IPS-18c (cell line): ENCODE data around the gene OLFML2B.

Experiments
- H3K4me3 ChIP-seq: 2 replicates; pipeline ENCODE4 v1.7.0; 2013; ENCODE audit warnings: low read depth, mild to moderate bottlenecking, low read length, moderate library complexity; ENCODE audit not compliant: insufficient read depth
- H3K9me3 ChIP-seq: one replicate; pipeline ENCODE4 v1.6.1; 2013; ENCODE audit warnings: mild to moderate bottlenecking, low read length, moderate library complexity; ENCODE audit not compliant: control insufficient read depth, insufficient read depth

The OLFML2B gene

DNA sequence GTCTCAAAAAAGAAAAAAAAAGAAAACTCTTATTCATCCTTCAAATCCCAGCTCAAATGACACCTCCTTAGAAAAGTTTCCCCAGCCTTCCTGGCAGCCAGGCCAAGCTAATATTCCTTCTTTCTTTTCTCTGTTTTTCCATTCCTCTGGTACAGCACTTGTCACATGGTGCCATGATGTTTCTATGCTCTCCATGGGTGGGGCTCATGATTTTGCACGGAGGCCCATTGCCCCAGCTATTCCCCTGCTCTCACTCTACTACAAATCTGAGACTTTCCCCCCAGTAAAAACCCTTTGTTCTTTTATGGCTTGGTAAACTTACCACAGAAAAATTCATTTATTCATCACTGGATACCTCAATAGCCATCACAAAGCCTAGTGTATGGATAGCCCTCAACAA is 26.5 kb downstream of the OLFML2B start:
- Histone ChIP-seq H3K9me3 (peaks cover 3% of the 10 kb centered on the region), H3K4me3 (no peak overlapping the region)

DNA sequence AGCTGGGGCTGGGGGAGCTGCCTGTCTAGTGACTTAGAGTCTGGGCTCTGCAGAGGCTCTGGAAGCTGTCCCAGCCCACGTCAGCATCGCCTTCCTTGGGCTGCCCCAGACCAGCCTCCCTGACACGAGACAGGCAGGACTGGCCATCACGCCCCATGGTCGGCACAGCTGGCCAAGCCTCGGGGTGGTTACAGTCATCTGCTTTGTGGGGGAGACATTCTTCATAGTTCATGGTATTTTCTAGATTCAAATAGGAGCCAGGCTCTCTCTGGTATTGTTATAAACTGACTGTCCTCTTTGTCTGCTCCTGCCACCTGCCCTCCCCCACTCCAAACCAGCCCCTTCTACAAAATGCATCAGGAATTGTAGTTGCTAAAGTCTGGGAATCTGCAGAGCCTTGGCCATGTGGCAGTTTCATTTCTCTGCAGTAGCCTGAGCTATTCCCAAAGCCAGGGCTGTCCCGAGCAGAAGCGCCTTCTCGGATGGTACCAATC is 29.4 kb downstream of the OLFML2B start:
- peaks cover 3% of the 10 kb centered on the region for H3K9me3 ChIP-seq
- no peak overlapping the region for H3K4me3 ChIP-seq

DNA sequence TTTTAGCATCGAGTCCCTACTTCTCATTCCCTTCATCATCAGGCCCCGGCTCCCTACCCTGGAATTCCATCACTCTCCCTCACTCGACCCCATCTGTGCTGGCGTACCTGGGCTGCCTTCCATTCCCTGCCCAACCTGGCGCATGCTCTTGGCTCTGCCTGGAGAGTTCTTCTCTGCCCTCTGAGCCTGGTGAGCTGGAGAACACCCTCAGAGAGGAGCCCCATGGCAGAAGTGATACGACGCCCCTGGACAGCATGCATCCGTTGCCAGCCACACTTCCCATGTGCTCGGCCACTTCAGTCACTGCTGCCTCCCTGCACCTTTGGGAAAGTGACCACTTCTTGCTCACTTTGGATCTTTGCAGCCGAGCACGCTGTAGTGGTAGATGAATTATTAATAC is 30.1 kb downstream of the OLFML2B start:
- Histone ChIP-seq H3K4me3 (no peak overlapping the region), H3K9me3 (peaks cover 3% of the 10 kb centered on the region)

DNA sequence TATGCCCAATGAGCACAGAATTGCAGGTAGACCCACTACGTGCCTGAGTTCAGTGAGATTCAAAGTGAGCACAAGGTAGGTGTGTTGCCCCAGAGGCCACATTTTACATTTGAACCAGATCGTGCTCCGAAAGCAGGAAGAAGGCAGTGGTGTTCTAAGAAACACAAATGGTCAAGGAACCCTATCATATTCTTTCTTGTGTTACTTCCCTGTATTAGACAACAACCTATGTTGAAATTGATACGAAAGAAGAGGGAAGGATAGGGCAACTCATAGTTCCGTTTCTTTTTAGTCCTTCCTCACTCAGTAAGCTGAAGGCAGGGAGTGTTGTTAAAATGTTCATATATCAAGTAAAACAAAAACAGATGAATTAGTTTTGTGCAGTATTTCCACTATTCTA is 33.9 kb downstream of the OLFML2B start:
- H3K4me3 ChIP-seq = no peak overlapping the region
- H3K9me3 ChIP-seq = peaks cover 5% of the 10 kb centered on the region

DNA sequence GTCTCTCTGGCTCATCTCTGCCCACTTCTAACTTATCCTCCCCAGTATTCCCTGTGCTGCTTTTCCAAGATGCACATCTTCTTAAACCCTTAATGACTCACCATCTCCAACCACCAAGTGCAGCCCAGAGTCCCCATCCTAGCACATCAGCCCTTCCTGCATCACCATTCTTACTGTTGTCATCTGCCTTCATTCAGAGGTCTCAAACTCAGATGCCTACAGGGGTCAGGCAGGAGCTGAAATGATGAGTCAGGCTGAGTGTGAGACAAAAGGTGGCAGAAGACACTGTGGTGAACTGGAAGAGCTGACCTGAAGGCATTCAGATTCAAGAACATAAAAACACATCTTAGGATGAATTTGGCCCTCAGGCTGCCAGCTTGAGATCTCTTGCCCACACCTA is 34.6 kb downstream of the OLFML2B start:
- peaks cover 5% of the 10 kb centered on the region for H3K9me3 ChIP-seq

DNA sequence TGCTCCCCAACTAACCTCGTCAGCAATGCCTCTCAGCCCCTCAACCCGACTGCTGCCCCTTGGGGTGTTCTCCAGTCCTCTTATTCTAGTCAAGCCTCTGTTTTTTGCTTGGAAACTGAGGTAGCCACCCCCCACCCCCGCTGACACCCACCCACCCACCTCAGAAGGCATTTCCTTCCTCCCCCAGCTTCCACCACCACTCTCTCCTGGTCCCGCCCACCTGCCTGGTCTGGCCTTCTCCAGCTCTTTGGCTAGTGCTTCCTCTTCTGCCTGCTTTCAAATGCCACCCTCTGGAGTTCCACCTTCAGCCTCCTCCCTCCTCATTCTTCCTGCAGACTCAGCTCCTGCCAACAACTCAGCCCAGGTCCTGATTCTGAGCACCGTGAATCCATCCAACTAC is 35.3 kb downstream of the OLFML2B start:
- Histone ChIP-seq H3K9me3 (peaks cover 5% of the 10 kb centered on the region), H3K4me3 (no peak overlapping the region)

More for the DNA sequence above, 34.6 kb downstream of the OLFML2B start:
- H3K4me3 ChIP-seq = no peak overlapping the region

DNA sequence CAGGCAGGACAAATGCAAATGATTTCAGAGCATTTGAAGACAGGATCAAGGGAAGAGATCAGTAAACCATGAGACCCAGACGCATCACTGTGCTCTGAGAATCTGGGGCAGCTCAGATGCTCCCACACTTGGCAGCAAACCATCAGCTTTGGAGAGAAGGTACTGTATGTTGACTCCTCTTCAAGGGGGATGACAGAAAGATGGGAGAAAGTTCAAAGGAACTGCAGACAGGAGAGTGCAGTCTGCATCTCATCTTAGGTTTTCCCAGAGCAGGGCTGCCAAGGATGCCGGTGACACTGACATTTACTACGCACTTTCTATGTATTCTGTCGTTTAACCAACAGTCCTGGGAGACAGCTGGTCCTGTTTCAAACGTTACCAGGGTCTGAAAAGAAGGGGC is 35.8 kb downstream of the OLFML2B start:
- Histone ChIP-seq H3K4me3 (no peak overlapping the region), H3K9me3 (peaks cover 2% of the 10 kb centered on the region)

DNA sequence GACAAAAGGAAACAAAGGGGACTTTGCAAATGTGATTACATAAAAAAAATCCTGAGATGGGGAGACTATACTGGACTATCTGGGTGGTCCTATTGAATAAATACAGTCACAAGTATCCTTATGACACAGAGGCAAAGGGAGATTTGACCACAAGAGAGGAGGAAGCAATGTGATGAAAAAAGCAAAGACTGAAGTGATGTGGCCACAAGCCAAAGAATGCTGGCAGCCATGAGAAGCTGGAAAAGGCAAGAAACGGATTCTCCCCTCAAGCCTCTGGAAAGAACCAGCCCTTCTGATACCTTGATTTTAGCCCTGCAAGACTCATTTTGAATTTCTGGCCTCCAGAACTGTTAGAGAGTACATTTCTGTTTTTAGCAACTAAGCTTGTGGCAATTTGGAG is 36.4 kb downstream of the OLFML2B start:
- H3K9me3 ChIP-seq = peaks cover 2% of the 10 kb centered on the region

DNA sequence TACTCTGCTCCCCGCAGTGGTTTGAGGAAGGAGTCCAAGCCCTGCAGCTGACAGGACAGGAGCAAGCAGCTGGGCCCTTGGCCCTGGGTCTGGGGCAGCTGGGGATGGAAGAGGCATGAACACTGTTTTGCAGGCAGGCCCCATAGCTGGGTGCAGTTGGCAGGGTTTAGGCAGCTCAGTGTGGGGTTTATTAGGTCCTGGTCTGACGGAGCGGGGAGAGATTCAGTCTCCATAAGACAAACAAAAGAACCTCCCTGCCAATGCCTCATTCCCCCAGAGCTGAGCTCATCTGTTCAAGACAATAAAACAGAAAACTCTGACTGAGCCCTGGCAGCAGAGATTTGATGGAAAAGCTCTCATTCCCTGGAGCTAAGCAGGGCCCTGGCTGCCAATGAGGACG is 37.3 kb downstream of the OLFML2B start:
- Histone ChIP-seq H3K9me3 (peaks cover 2% of the 10 kb centered on the region), H3K4me3 (no peak overlapping the region)

More for the DNA sequence above, 36.4 kb downstream of the OLFML2B start:
- no peak overlapping the region for H3K4me3 ChIP-seq

DNA sequence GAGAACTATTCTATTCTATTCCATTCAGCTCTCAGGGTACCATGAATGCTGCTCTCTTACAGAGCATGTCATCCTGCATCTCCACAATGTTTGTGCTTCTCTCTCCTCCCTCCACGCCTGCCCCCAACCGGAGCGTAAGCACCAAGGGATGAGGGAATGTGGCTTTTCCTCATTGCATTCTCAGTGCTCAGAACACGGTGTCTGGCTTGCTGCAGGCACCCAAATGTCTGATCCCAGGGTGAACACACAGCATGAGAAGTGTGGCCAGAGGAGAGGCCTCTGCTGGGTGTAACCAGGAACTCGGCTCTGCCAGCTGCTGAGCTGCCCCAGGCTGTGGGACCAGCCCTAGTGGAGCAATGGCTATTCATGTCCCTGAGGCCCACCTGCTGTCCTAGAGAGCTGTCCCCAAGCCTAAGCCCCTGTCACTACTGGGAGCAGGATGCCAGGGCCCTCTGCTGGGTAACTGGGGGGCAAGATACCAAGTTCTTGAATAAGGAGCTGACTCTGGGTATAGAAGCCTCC is 38.3 kb downstream of the OLFML2B start:
- H3K9me3 ChIP-seq = peaks cover 2% of the 10 kb centered on the region

DNA sequence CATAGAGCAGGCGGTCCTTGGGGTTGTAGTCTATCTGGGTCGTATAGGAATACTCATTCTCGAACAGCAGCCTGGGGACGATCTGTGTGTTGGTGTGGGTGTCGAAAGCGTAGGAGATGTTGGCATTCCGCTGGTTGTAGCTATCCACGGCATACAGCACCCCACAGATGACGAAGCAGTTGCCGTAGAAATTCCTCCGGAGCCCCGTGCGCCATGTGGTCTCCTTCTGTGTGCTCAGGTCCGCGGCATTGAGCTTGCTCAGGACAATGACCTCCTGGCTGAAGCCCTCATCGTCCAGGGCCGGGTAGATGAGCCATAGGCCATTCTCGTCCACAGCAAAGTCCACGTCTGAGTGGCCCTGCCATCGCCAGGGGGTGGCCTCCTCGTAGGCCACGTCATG is 39.9 kb downstream of the OLFML2B start:
- Histone ChIP-seq H3K4me3 (no peak overlapping the region), H3K9me3 (peaks cover 2% of the 10 kb centered on the region)

More for the DNA sequence above, 38.3 kb downstream of the OLFML2B start:
- no peak overlapping the region for H3K4me3 ChIP-seq

DNA sequence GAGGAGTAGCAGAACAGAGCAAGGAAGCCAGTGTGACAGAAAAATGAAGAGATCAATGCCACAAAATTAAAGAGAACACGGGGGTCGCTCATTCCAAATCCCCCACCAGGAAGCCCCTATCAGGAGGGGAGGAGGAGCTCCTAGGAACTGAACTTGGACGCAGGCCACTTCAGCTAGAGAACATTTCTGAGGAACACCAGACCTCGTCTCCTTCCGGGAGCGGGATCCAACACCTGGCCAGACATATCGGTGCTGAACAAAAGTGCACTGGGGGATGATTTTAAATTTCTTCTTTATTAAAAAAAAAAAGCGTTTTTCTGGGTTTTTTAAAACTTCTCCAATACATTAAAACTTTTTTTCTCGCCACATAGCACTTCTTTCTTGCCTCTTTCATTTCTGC is 40.8 kb downstream of the OLFML2B start:
- Histone ChIP-seq H3K9me3 (peaks cover 2% of the 10 kb centered on the region), H3K4me3 (no peak overlapping the region)

DNA sequence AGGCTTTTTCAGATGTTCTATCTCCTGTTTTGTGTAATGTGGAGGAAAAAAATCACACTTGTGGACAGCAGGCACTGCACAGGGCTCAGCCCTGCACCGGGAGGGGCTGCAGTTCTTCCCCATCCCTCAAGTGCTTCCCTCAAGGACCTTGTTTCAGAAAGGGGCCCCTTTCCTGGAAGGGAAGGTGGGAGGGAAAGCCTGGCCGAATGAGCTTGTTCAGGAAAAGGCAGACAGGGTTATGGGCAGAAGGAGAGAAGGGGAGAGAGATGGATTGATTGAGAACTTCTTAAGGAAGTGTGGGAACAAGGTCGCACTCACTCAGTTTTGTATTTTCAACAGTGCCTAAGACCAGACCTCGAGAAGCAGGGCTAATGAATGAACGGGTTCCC is 41.2 kb downstream of the OLFML2B start:
- no peak overlapping the region for H3K4me3 ChIP-seq
- H3K9me3 ChIP-seq = peaks cover under 1% of the 10 kb centered on the region

DNA sequence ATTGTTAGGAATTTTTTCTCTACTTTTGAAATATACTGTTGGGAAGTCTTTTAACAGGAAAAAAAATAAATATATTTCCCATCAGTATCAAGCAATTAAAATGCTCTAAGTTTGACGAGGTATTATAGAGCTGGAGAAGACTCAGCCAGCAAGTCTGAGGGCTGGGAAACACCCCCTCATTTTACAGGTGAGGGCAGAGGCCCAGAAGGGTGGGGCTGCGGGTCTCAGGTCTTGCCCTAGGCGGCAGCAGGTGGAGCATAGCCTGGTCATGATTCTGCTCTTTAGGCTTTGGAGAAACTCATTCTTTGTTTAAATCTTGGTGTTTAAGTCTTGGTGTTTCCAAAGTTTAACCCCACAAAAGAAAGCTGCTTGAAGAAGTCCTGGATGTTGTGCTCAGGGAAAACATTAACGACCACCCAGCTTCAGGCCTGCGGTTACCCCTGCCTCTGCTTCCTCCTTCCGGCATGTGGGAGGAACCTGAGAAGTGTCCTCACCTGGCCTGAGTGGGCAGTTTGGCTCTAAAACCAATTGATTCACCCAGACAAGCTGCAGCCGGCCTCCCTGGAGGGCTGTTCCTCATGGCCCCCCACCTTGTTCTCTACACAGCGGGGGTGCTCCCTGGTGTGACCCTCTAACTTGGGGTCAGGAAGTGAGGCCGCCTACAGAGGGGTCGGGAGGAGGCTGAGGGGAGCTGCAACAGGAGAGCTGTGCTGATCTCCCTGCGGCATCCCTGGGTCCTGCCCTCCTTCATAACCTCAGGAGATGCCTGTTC is 41.7 kb downstream of the OLFML2B start:
- H3K4me3 ChIP-seq = no peak overlapping the region

DNA sequence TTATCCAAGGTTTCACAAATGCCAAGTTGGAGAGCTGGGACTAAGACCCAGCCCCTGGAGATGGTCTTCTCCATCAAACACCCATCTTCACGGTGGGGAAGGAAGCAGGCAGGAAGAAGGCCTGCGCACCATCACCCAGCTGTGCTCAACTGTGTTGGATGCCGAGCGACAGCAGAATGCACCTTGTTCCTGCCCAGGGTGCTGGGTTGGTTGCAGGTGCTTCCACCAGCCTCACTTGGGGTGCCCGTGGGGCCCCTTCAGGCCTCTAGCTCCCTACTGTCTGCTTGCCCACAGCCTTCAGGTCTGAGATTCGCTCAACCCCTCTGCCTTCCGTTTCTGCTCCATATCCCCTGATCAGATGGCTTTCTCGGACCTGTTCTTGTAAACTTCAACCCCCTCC is 42.5 kb downstream of the OLFML2B start:
- Histone ChIP-seq H3K9me3 (no peaks in the 10 kb centered on the region), H3K4me3 (no peak overlapping the region)

More for the DNA sequence above, 41.7 kb downstream of the OLFML2B start:
- H3K9me3 ChIP-seq = no peaks in the 10 kb centered on the region

DNA sequence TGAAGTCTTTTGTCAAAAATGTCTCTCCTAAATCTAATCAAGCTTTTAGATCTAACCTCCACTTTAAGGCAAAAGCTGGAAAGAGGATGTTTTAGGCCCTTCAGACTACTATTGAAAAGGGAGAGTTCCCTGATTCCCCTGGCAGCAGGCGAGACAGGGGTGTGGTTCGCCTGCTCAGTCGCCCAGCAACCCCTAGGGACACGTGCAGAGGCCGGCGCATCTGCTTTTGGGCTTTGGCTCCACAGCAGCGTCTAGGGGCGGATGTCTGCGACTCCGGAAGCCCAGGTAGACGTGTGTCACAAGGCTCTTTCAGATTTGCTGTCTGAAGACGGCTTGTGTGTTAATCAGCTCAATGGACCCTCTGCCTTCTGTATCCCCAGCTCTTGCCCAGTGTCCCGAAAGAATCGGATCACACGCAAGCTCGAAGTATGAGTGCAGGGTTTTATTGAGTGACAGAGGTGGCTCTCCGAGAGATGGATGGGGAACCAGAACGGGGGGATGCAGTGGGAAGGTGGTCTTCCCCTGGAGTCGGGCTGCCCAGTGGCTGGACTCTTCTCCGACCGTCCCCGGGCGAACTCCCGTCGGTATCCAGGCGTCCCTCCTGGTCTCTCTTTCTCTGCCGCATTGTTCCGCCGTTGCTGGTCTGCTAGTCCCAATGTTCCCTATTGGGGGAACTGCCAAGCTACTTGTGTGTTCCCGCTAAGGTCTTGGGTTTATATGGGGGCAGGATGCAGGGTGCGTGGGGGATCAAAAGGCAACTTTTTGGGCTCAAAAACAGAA is 45.5 kb downstream of the OLFML2B start:
- H3K9me3 ChIP-seq = no peaks in the 10 kb centered on the region
- H3K4me3 ChIP-seq = no peak overlapping the region

DNA sequence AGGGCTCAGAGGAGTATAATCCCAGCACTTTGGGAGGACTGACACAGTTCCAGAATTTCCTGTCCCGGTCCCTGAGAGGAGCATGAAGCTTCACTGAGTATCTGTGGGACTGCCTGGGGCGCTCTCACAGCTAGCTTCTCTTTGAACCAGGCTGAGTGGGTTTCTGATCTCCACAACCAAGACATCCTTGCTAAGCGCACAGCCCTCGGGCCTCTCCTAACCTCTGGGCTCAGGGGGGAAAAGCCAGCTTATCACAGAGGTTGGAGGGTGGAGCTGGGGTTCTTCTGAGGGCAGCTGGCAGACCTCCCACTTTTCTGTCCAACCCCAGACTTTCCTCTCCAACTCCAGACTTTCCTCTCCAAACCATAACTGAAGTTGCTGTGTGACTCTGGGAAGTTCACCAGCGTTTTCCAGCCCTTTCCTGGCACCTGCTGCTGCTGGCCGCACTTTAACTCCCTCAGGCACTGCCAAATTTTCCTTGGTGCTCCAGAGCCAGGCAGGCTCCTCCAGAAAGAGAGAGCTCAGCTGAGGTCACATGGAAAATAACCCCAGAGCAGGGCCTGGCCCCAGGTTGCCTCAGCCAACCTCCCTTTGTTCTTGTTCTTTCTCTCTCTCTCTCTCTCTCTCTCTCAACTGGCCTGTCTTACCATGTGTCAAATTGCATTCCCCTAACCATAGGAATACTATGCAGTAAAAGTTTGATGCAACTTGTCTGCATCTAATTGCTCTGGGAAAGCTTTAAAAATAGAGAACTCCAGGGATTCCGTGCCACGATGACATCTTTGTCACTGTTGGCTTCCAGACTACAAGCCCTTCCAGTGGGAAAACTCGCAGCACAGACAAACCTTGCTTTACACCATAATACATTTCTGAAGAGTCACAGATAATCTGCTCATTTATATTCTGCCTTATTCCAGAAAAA is 49.5 kb downstream of the OLFML2B start:
- H3K9me3 ChIP-seq = no peaks in the 10 kb centered on the region
- no peak overlapping the region for H3K4me3 ChIP-seq
